Smooth muscle cell (in vitro differentiated cells): Measurements from ENCODE around the gene ZZZ3. TPM values are rescaled to one million over a fixed set of nuclear protein-coding genes. Genes with fewer than 3 reads are reported as not detected.
"Not testable (repeated sequence)": the region's sequence is repeated elsewhere in the genome, so short reads cannot be mapped to it uniquely, and the experiment has no call there.

Source experiments
- DNase-seq: peaks from one replicate; lab custom pipeline; 2025; ENCODE audit not compliant: unreplicated experiment; lab: John Stamatoyannopoulos, UW
- H2AFZ ChIP-seq: fragments of 200-600 bp; sonication (generic); 2 replicates; pipeline ENCODE4 v1.6.0; 2016; ENCODE audit warnings: antibody characterized with exemption, low read depth, mild to moderate bottlenecking
- H3F3A ChIP-seq: fragments of 200-600 bp; sonication (generic); 2 replicates; pipeline ENCODE4 v1.6.0; 2017; ENCODE audit warnings: antibody characterized with exemption, low read depth
- H3K27ac ChIP-seq: fragments of 200-600 bp; sonication (generic); 2 replicates; pipeline ENCODE4 v1.5.1; 2016; ENCODE audit warnings: low read depth, mild to moderate bottlenecking
- H3K27me3 ChIP-seq: fragments of 200-600 bp; sonication (generic); 2 replicates; pipeline ENCODE4 v1.6.1; 2016; ENCODE audit warnings: low read depth, mild to moderate bottlenecking
- H3K36me3 ChIP-seq: fragments of 200-600 bp; sonication (generic); 2 replicates; pipeline ENCODE4 v1.5.1; 2016; ENCODE audit warnings: low read depth
- H3K4me1 ChIP-seq: fragments of 200-600 bp; sonication (generic); 2 replicates; pipeline ENCODE4 v1.5.1; 2016; ENCODE audit warnings: low read depth
- H3K4me2 ChIP-seq: fragments of 200-600 bp; sonication (generic); 2 replicates; pipeline ENCODE4 v1.6.0; 2016; ENCODE audit warnings: mild to moderate bottlenecking
- H3K4me3 ChIP-seq: fragments of 200-600 bp; sonication (generic); 2 replicates; pipeline ENCODE4 v1.5.1; 2016; ENCODE audit warnings: mild to moderate bottlenecking
- H3K79me2 ChIP-seq: fragments of 200-600 bp; sonication (generic); 2 replicates; pipeline ENCODE4 v1.6.0; 2016; ENCODE audit warnings: low read depth, mild to moderate bottlenecking
- H3K9ac ChIP-seq: fragments of 200-600 bp; sonication (generic); 2 replicates; pipeline ENCODE4 v1.6.0; 2016; ENCODE audit warnings: low read depth
- H3K9me3 ChIP-seq: fragments of 200-600 bp; sonication (generic); replicated peaks from 2 replicates; pipeline ENCODE4 v1.5.1; 2016; ENCODE audit warnings: low read depth
- H4K20me1 ChIP-seq: fragments of 200-600 bp; sonication (generic); 2 replicates; pipeline ENCODE4 v1.6.0; 2016; ENCODE audit warnings: low read depth
- CTCF ChIP-seq: fragments of 200-600 bp; sonication (generic); IDR thresholded peaks from 2 replicates; pipeline ENCODE4 v1.5.1; 2017; ENCODE audit warnings: borderline replicate concordance, mild to moderate bottlenecking, antibody characterized with exemption; ENCODE audit not compliant: insufficient read depth, poor library complexity, severe bottlenecking
- WGBS: methylation state at CpG from one replicate; pipeline ENCODE4 v1.1.7; 2016; ENCODE audit warnings: low lambda C conversion rate; 5-methylcytosine and 5-hydroxymethylcytosine counted together
- polyA plus RNA-seq: library from polyadenylated mRNA; unstranded; fragments of >200 nt; fragmentation: Nextera tagmentation; extraction: Ambion mirVana; gene quantifications from 2 replicates; pipeline ENCODE4 v1.2.1, GENCODE V29; 2016
- total RNA-seq: library from RNA; depleted of rRNA; stranded (reverse); fragments of >200 nt; gene quantifications from 2 replicates; pipeline ENCODE4 v1.2.3, GENCODE V29; 2014

ZZZ3 gene
- total and polyA plus RNA-seq, 2 experiments from 2014 or later, result 21.8 to 52.8 TPM

GRCh38 chr1:77716065-77716464, 33.6 kb upstream of the ZZZ3 start:
- H3K79me2 ChIP-seq, result no peaks in the 10 kb centered on the region
- no peak for DNase-seq
- no peaks in the 10 kb centered on the region for H4K20me1 ChIP-seq
- H3K4me1 ChIP-seq, result no peaks in the 10 kb centered on the region
- H3K4me3 ChIP-seq, result no peak overlapping the region
- no peaks in the 10 kb centered on the region for H3K9me3 ChIP-seq
- no peak overlapping the region for H2AFZ ChIP-seq
- H3K27me3 ChIP-seq, result no peaks in the 10 kb centered on the region
- no peaks in the 10 kb centered on the region for H3F3A ChIP-seq
- no peak for TF ChIP-seq CTCF
- WGBS, result 94% methylated on average over 4 of the region's 4 CpGs
- peaks cover 11% of the 10 kb centered on the region for H3K36me3 ChIP-seq
- no peak overlapping the region for H3K27ac ChIP-seq
- H3K9ac ChIP-seq, result no peak overlapping the region
- H3K4me2 ChIP-seq, result no peak overlapping the region

GRCh38 chr1:77709727-77710126, 27.3 kb upstream of the ZZZ3 start:
- no peaks in the 10 kb centered on the region for H3F3A ChIP-seq
- H2AFZ ChIP-seq, result no peak overlapping the region
- H3K4me3 ChIP-seq, result no peak overlapping the region
- no peaks in the 10 kb centered on the region for H3K27me3 ChIP-seq
- H3K9me3 ChIP-seq, result no peaks in the 10 kb centered on the region
- H3K27ac ChIP-seq, result no peak overlapping the region
- H3K4me1 ChIP-seq, result no peaks in the 10 kb centered on the region
- no peak for TF ChIP-seq CTCF
- H3K79me2 ChIP-seq, result no peaks in the 10 kb centered on the region
- H3K4me2 ChIP-seq, result no peak overlapping the region
- H3K9ac ChIP-seq, result no peak overlapping the region
- no peak for DNase-seq
- 96% methylated on average over 3 of the region's 3 CpGs for WGBS
- no peaks in the 10 kb centered on the region for H4K20me1 ChIP-seq
- peaks cover 31% of the 10 kb centered on the region for H3K36me3 ChIP-seq

- no peak for TF ChIP-seq CTCF
- WGBS, result 89% methylated on average over 4 of the region's 4 CpGs
Observed at GRCh38 chr1:77706321-77706720, 23.9 kb upstream of the ZZZ3 start.

GRCh38 chr1:77704736-77705135, 22.3 kb upstream of the ZZZ3 start:
- Histone ChIP-seq H3K27ac (no peak overlapping the region), H3K4me3 (no peak overlapping the region), H3K9ac (no peak overlapping the region), H4K20me1 (no peaks in the 10 kb centered on the region), H3K36me3 (peaks cover 13% of the 10 kb centered on the region), H3F3A (no peaks in the 10 kb centered on the region), H3K9me3 (no peaks in the 10 kb centered on the region), H3K4me2 (no peak overlapping the region), H3K27me3 (no peaks in the 10 kb centered on the region), H2AFZ (no peak overlapping the region), H3K4me1 (no peaks in the 10 kb centered on the region), H3K79me2 (no peaks in the 10 kb centered on the region)
- 80% methylated on average over 2 of the region's 2 CpGs for WGBS
- DNase-seq, result no peak
- TF ChIP-seq CTCF, result no peak

More at GRCh38 chr1:77706321-77706720, 23.9 kb upstream of the ZZZ3 start:
- H2AFZ ChIP-seq, result no peak overlapping the region
- no peaks in the 10 kb centered on the region for H3K27me3 ChIP-seq
- no peak for DNase-seq
- no peaks in the 10 kb centered on the region for H3F3A ChIP-seq
- H3K4me2 ChIP-seq, result no peak overlapping the region
- no peaks in the 10 kb centered on the region for H3K79me2 ChIP-seq
- no peaks in the 10 kb centered on the region for H4K20me1 ChIP-seq
- no peak overlapping the region for H3K9ac ChIP-seq
- peaks cover 21% of the 10 kb centered on the region for H3K36me3 ChIP-seq
- H3K27ac ChIP-seq, result no peak overlapping the region
- no peaks in the 10 kb centered on the region for H3K9me3 ChIP-seq
- no peak overlapping the region for H3K4me3 ChIP-seq
- H3K4me1 ChIP-seq, result no peaks in the 10 kb centered on the region

GRCh38 chr1:77699673-77700072, 17.2 kb upstream of the ZZZ3 start:
- H4K20me1 ChIP-seq, H3K9ac ChIP-seq, H3K4me1 ChIP-seq, DNase-seq, H3K79me2 ChIP-seq, H3K4me2 ChIP-seq, H3K4me3 ChIP-seq, H3K27me3 ChIP-seq, H3F3A ChIP-seq, H2AFZ ChIP-seq, H3K27ac ChIP-seq, H3K36me3 ChIP-seq, H3K9me3 ChIP-seq: not testable (repeated sequence)
- WGBS, result 100% methylated on average over 1 of the region's 1 CpG
